ENCODE measurements around the gene KAT6B. TPM values are rescaled to one million over a fixed set of nuclear protein-coding genes. Genes with fewer than 3 reads are reported as not detected.

Gene KAT6B
- total RNA-seq, 4 donors from 2014 or later, result 45.4 to 94.9 (median 62.9) TPM

DNA sequence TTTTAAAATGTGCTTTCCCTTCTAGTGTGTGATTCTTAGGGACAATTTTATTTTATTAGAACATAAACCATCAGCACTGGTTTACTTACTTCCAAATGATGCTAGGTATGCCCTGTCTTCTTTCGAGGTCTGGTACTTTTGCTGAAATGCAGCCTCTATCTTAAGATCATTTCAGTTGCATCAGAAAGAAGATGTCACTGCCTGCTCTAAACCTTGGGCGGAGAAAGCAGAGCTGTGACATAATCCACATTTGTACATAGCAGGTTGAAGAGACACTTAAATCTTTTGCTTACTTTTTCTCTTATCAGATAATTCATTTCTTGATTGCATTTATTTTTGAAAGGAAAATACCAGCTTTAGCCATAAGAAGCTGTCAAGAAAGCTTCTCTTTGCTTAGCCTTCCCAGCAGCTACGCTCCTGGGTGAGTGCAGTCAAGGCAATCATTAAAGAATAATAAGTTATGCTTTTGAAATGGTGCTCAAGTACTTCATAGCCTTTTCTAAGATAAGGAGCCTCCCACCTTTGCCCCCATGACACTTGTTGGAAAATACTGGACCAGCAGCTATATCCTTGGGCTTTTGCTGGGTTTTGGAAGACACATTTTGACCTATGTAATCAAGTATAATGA, 176.7 kb downstream of the KAT6B start:
- H3K4me3 ChIP-seq, result no peak overlapping the region
- no peak for DNase-seq
- no peaks in the 10 kb centered on the region for H3K27me3 ChIP-seq
- TF ChIP-seq, protein P1, sequence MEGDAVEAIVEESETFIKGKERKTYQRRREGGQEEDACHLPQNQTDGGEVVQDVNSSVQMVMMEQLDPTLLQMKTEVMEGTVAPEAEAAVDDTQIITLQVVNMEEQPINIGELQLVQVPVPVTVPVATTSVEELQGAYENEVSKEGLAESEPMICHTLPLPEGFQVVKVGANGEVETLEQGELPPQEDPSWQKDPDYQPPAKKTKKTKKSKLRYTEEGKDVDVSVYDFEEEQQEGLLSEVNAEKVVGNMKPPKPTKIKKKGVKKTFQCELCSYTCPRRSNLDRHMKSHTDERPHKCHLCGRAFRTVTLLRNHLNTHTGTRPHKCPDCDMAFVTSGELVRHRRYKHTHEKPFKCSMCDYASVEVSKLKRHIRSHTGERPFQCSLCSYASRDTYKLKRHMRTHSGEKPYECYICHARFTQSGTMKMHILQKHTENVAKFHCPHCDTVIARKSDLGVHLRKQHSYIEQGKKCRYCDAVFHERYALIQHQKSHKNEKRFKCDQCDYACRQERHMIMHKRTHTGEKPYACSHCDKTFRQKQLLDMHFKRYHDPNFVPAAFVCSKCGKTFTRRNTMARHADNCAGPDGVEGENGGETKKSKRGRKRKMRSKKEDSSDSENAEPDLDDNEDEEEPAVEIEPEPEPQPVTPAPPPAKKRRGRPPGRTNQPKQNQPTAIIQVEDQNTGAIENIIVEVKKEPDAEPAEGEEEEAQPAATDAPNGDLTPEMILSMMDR (IDR thresholded peaks at IDR 0.05), result no peak
- no peak for TF ChIP-seq POLR2A (IDR thresholded peaks at IDR 0.05)
- H3K4me1 ChIP-seq, result no peaks in the 10 kb centered on the region
- H3K9me3 ChIP-seq, result no peaks in the 10 kb centered on the region
- no peak overlapping the region for H3K27ac ChIP-seq
- peaks cover 0 to 21% (median 0%) of the 10 kb centered on the region in 3 donors for H3K36me3 ChIP-seq

DNA sequence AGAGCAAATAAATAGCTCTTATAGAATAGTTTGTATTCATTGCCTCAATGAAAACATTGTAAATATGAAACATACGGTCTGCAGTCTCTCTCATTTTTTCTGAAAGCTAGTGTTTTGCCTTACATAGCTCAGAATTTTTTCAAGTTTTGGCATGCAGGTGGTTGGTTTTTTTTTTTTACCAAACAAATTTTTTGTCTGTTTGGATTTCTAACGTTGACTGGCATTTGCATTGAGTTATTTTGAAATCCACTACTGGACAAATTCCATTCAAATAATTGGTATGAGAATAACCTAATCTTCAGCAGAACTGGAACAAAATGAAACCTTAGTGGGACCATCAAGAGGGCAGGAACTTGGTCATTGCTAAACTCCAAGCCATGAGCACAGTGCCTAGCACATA, 177.5 kb downstream of the KAT6B start:
- no peaks in the 10 kb centered on the region for H3K9me3 ChIP-seq
- TF ChIP-seq, protein P1 (IDR thresholded peaks at IDR 0.05), result no peak
- TF ChIP-seq POLR2A (IDR thresholded peaks at IDR 0.05), result no peak
- DNase-seq, result no peak
- peaks cover 0 to 21% (median 0%) of the 10 kb centered on the region in 3 donors for H3K36me3 ChIP-seq
- no peak overlapping the region for H3K4me3 ChIP-seq
- no peaks in the 10 kb centered on the region for H3K27me3 ChIP-seq
- H3K4me1 ChIP-seq, result no peaks in the 10 kb centered on the region
- no peak overlapping the region for H3K27ac ChIP-seq

DNA sequence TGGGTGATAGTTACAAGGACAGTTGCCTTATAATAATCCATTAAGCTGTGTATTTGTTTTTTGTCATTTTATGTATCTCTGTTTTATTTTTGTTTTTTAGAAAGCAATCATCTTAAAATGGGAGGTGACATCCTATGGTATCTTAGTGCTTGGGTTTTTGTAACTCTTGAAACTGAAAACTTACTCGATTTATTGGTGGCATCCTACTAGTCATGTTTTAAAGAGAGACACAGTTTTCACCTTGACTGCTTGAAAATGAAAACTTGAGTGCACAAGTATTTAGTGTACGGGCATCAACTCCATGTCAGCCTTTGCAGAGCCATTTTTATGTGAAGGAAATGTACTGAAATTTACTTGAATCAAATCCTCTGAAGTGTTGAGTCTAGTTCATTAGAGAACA, 181.2 kb downstream of the KAT6B start:
- no peak for DNase-seq
- no peak for TF ChIP-seq POLR2A (IDR thresholded peaks at IDR 0.05)
- TF ChIP-seq, protein P1 (IDR thresholded peaks at IDR 0.05), result no peak
- Histone ChIP-seq H3K27ac (no peak overlapping the region), H3K4me3 (no peak overlapping the region), H3K4me1 (no peaks in the 10 kb centered on the region), H3K36me3 (peaks cover 0 to 6% (median 0%) of the 10 kb centered on the region in 3 donors), H3K9me3 (no peaks in the 10 kb centered on the region), H3K27me3 (no peaks in the 10 kb centered on the region)

DNA sequence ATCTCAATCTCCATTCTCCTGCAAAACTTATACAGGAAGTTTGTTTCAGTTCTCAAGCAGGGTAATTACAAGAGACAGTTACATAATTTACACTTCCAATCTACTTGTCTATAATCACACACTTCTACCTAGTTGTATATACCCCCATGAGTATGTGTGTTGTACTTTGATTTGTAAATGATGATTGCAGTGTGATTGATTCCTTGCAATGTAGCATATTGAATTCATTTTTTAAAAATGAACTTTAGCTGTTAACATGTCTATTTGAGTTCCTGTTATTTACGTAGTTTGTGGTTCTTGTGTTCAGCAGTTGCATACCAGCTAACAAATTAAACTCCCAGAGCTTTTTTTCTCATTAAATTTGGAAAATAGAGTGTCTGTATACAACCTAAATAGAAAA, 182.6 kb downstream of the KAT6B start:
- Histone ChIP-seq H3K27me3 (no peaks in the 10 kb centered on the region), H3K27ac (no peak overlapping the region), H3K36me3 (peaks cover 0 to 6% (median 0%) of the 10 kb centered on the region in 3 donors), H3K4me3 (no peak overlapping the region), H3K9me3 (no peaks in the 10 kb centered on the region), H3K4me1 (no peaks in the 10 kb centered on the region)
- no peak for DNase-seq
- TF ChIP-seq, protein P1 (IDR thresholded peaks at IDR 0.05), result no peak
- TF ChIP-seq POLR2A (IDR thresholded peaks at IDR 0.05), result no peak

DNA sequence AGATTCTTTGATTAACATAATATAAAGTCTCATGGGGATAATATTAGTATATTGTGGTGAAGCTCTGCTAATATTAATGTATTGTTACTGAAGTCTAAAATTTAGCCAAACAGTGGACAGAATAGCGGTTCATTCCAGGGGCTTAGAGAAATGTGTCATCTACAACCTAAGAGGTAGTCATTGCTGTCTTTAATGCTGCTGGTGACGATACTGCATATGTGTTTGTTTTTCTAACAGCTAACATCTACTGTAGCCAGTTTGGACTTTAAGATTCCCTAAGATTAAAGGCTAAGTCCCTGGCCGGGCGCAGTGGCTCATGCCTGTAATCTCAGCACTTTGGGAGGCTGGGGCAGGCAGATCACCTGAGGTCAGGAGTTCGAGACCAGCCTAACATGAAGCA, 183.0 kb downstream of the KAT6B start:
- TF ChIP-seq POLR2A (IDR thresholded peaks at IDR 0.05), result no peak
- H3K36me3 ChIP-seq, result peaks cover 0 to 6% (median 0%) of the 10 kb centered on the region in 3 donors
- no peak overlapping the region for H3K27ac ChIP-seq
- H3K4me1 ChIP-seq, result no peaks in the 10 kb centered on the region
- H3K27me3 ChIP-seq, result no peaks in the 10 kb centered on the region
- DNase-seq, result no peak
- H3K4me3 ChIP-seq, result no peak overlapping the region
- H3K9me3 ChIP-seq, result no peaks in the 10 kb centered on the region

DNA sequence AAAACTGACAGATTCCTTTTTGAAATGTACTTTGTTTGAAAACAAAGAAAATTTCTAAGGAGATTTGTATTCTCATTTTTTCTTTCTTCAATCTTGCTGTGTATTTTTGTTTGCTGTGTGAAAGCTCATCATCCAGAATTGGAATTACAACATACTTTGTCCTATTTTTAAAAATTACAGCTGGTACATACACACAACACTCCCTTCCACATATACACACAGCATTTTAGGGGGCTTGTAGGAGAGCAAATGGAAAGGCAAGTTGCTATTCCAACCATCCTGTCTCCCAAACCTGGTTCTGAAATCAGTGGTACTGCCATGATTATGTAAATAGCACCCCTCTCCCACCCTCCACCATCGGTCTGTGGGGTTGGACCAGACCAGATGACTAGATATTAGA, 184.0 kb downstream of the KAT6B start:
- H3K27ac ChIP-seq, result no peak overlapping the region
- no peak for DNase-seq
- no peak for TF ChIP-seq POLR2A (IDR thresholded peaks at IDR 0.05)
- TF ChIP-seq, protein P1 (IDR thresholded peaks at IDR 0.05), result no peak
- no peaks in the 10 kb centered on the region for H3K4me1 ChIP-seq
- H3K9me3 ChIP-seq, result no peaks in the 10 kb centered on the region
- no peaks in the 10 kb centered on the region for H3K27me3 ChIP-seq
- no peak overlapping the region for H3K4me3 ChIP-seq
- H3K36me3 ChIP-seq, result peaks cover 0 to 6% (median 0%) of the 10 kb centered on the region in 3 donors
